Measurements from ENCODE around the gene PHLDB1. TPM values are rescaled to one million over a fixed set of nuclear protein-coding genes. Genes with fewer than 3 reads are reported as not detected.
A peak's percentile ranks its signal among the peaks of the same experiment; 100 is the strongest.

The PHLDB1 gene
- total and polyA plus RNA-seq, 2 of the 8 experiments (the other 6 are each of a cell fraction or from before 2014, with no cell fraction given), result 53.9 to 74.8 TPM

GRCh38 chr11:118606157-118606843, 1.1 kb upstream of the PHLDB1 start:
- Histone ChIP-seq H4K8ac (ENCODE audit: extremely low read depth, insufficient read depth, low read length) (no peak overlapping the region), H3K18ac (ENCODE audit: extremely low read depth, low read length) (no peak overlapping the region), H3K23ac (ENCODE audit: insufficient read length) (no peak overlapping the region), H3K36me3 (ENCODE audit: control insufficient read depth in 2 of 4, insufficient read depth in 4 of 4, low read length in 3 of 4) (peaks cover 3 to 25% (median 11%) of the 10 kb centered on the region in 4 experiments; a peak in 6 of 8 replicates), H3K4me2 (ENCODE audit: insufficient read depth in 1 of 2, low read depth in 2 of 2, low read length in 2 of 2) (0 out of 4 replicates have a peak overlapping the region, but pooled peaks of 1 of the 2 experiments have one; percentile 22), H2BK120ac (replicated peaks; ENCODE audit: low read depth, low read length) (no peak overlapping the region), H2BK12ac (ENCODE audit: low read depth, low read length) (no peak overlapping the region), H3K9me3 (ENCODE audit: insufficient read depth in 2 of 2, low read depth in 1 of 2, low read length in 1 of 2) (no peaks in the 10 kb centered on the region; a peak in 1 of 4 replicates), H2BK20ac (ENCODE audit: low read length) (no peak overlapping the region), H4K5ac (ENCODE audit: insufficient read length, low read depth, low read length) (no peak overlapping the region), H2BK5ac (ENCODE audit: low read depth, low read length) (no peak overlapping the region), H3K27ac (ENCODE audit: low read depth, low read length) (no peak overlapping the region), H3K79me2 (ENCODE audit: control insufficient read depth in 1 of 2, insufficient read depth in 2 of 2, low read length in 2 of 2) (no peaks in the 10 kb centered on the region), H3K56ac (replicated peaks; ENCODE audit: insufficient read length, low read depth, low read length) (no peak overlapping the region), H2AFZ (ENCODE audit: low read length) (no peak overlapping the region), H3K14ac (ENCODE audit: insufficient read length) (no peak overlapping the region), H3K4me1 (replicated peaks in 1 of 4; ENCODE audit: control insufficient read depth in 3 of 4, insufficient read depth in 4 of 4, low read length in 3 of 4) (peaks cover 12 to 36% (median 14%) of the 10 kb centered on the region in 4 experiments), H4K20me1 (replicated peaks in 1 of 2; ENCODE audit: control insufficient read depth in 1 of 2, insufficient read depth in 2 of 2, low read length in 2 of 2) (peaks cover 5 to 11% of the 10 kb centered on the region in 2 experiments), H3K9ac (replicated peaks in 1 of 4; ENCODE audit: extremely low read depth in 1 of 4, low read depth in 3 of 4, low read length in 3 of 4) (no peak overlapping the region), H3K23me2 (ENCODE audit: low read depth, low read length) (peaks cover 32% of the 10 kb centered on the region; the same call in 1 of the 2 replicates), H3K4ac (replicated peaks; ENCODE audit: insufficient read length, low read depth, low read length) (no peak overlapping the region), H4K91ac (replicated peaks; ENCODE audit: insufficient read length, low read length) (no peak overlapping the region), H3K27me3 (replicated peaks in 1 of 4; ENCODE audit: control insufficient read depth in 3 of 4, extremely low read depth in 1 of 4, insufficient read depth in 3 of 4, low read length in 3 of 4) (peaks cover 45 to 74% (median 72%) of the 10 kb centered on the region in 4 experiments), H3K79me1 (ENCODE audit: low read depth, low read length) (no peaks in the 10 kb centered on the region), H3K4me3 (ENCODE audit: extremely low read depth in 1 of 4, insufficient read depth in 2 of 4, low read depth in 3 of 4, low read length in 4 of 4) (no peak overlapping the region; a peak in 1 of 8 replicates), H2AK5ac (ENCODE audit: low read depth, low read length) (no peak overlapping the region), H2BK15ac (ENCODE audit: low read length) (no peak overlapping the region)
- 47% methylated on average over 7 of the region's 7 CpGs; no CpG with 5 or more reads in 1 of the 2 experiments for WGBS, 2 experiments (ENCODE audit: extremely low coverage in 1 of 2, insufficient coverage in 1 of 2, insufficient read length in 1 of 2, insufficient replicate concordance in 2 of 2, low coverage in 1 of 2, low lambda C conversion rate in 2 of 2, missing lambda C conversion rate in 1 of 2)
- POLR2A ChIA-PET (ENCODE audit: partially characterized antibody), result interaction anchor here (0.9 to 28.7 kb wide), 5 partner anchors 14 to 404 kb away, joined by 3 to 574 read pairs (median 5); no protein-coding TSS in a partner anchor
- DNase-seq (ENCODE audit: low read depth in 1 of 2, low spot score in 2 of 2) (no peak), FAIRE-seq (no peak)
- CTCF ChIA-PET (ENCODE audit: partially characterized antibody), result interaction anchor here (0.6 to 25.3 kb wide), 13 partner anchors 8 to 1346 kb away, joined by 3 to 435 read pairs (median 4); partner anchors contain the start of gene TREH
- TF ChIP-seq SRF (IDR thresholded peaks at IDR 0.05; ENCODE audit: low read depth, low read length) (no peak), RXRA (IDR thresholded peaks at IDR 0.05; ENCODE audit: insufficient read depth, low read depth, low read length) (no peak), EZH2 (IDR thresholded peaks at IDR 0.05; ENCODE audit: low read depth, low read length, severe bottlenecking) (peak; percentile 44), SIX5 (IDR thresholded peaks at IDR 0.05; ENCODE audit: low read depth, low read length) (no peak), GTF2F1 (IDR thresholded peaks at IDR 0.05; ENCODE audit: borderline replicate concordance, low read depth, low read length) (no peak), FOSL1 (IDR thresholded peaks at IDR 0.05; ENCODE audit: insufficient read depth, low read depth, low read length) (no peak), RNF2 (IDR thresholded peaks at IDR 0.05; ENCODE audit: borderline replicate concordance, low read depth, low read length, missing control alignments, poor library complexity, severe bottlenecking) (no peak)

Data from H1 (cell line).